HG03469 (cell line): Measurements from ENCODE around the gene DOK6.

Experiments used
- ATAC-seq: cut with Tn5 transposase; IDR thresholded peaks from one replicate; pipeline ENCODE4 v1.9.1; 2021; ENCODE audit warnings: mild to moderate bottlenecking, moderate library complexity, moderate number of reproducible peaks; ENCODE audit not compliant: unreplicated experiment

Gene DOK6

GRCh38 chr18:69432847-69433246 lies 32.2 kb downstream of the DOK6 start:
- ATAC-seq, result no peak

- no peak for ATAC-seq
These were observed 34.3 kb downstream of the DOK6 start for GRCh38 chr18:69435000-69435399.

- no peak for ATAC-seq
These were observed 43.5 kb downstream of the DOK6 start for GRCh38 chr18:69444221-69444620.

GRCh38 chr18:69447886-69448285 lies 47.2 kb downstream of the DOK6 start:
- ATAC-seq, result no peak

GRCh38 chr18:69455125-69455524 lies 54.4 kb downstream of the DOK6 start:
- no peak for ATAC-seq

- ATAC-seq, result peak; percentile 72
These were observed 68.8 kb downstream of the DOK6 start for GRCh38 chr18:69469444-69469919.

GRCh38 chr18:69480460-69480859 lies 79.8 kb downstream of the DOK6 start:
- ATAC-seq, result no peak

- no peak for ATAC-seq
These were observed 82.9 kb downstream of the DOK6 start for GRCh38 chr18:69483574-69483973.

GRCh38 chr18:69484699-69485396 lies 84.2 kb downstream of the DOK6 start:
- no peak for ATAC-seq

- ATAC-seq, result no peak
These were observed 87.1 kb downstream of the DOK6 start for GRCh38 chr18:69487488-69488394.

GRCh38 chr18:69490072-69490471 lies 89.4 kb downstream of the DOK6 start:
- no peak for ATAC-seq

GRCh38 chr18:69490813-69491212 lies 90.1 kb downstream of the DOK6 start:
- no peak for ATAC-seq

- no peak for ATAC-seq
These were observed 90.9 kb downstream of the DOK6 start for GRCh38 chr18:69491576-69491975.

GRCh38 chr18:69492861-69493260 lies 92.2 kb downstream of the DOK6 start:
- ATAC-seq, result no peak

GRCh38 chr18:69494841-69495240 lies 94.2 kb downstream of the DOK6 start:
- ATAC-seq, result no peak

GRCh38 chr18:69495338-69495737 lies 94.7 kb downstream of the DOK6 start:
- no peak for ATAC-seq

GRCh38 chr18:69495841-69496533 lies 95.3 kb downstream of the DOK6 start:
- ATAC-seq, result no peak

- no peak for ATAC-seq
These were observed 118.3 kb downstream of the DOK6 start for GRCh38 chr18:69518989-69519388.

- ATAC-seq, result no peak
These were observed 122.9 kb downstream of the DOK6 start for GRCh38 chr18:69523582-69523981.

GRCh38 chr18:69528435-69528834 lies 127.7 kb downstream of the DOK6 start:
- no peak for ATAC-seq

GRCh38 chr18:69529151-69529550 lies 128.5 kb downstream of the DOK6 start:
- no peak for ATAC-seq
